WTC11 (cell line): ENCODE data around the gene ASIC5. TPM values are rescaled to one million over a fixed set of nuclear protein-coding genes. Genes with fewer than 3 reads are reported as not detected.

Source experiments
- ATAC-seq: fragments of 200-7000 bp; cut with Tn5 transposase; 2 replicates; pipeline ENCODE4 v1.10.0; 2021; ENCODE audit warnings: mild to moderate bottlenecking, moderate library complexity
- CTCF ChIA-PET: fragments of 300-600 bp; sonication (Branson Sonifier 250); formaldehyde crosslinking; loops from one replicate; lab custom pipeline; 2021; ENCODE audit warnings: antibody characterized with exemption; lab: Charles Lee
- POLR2A ChIA-PET: fragments of 350-600 bp; sonication (Branson Sonifier 250); formaldehyde crosslinking; loops from one replicate; lab custom pipeline; 2021; ENCODE audit warnings: antibody characterized with exemption; lab: Charles Lee
- DNase-seq: peaks from one replicate; pipeline ENCODE4 v3.0.0; 2021; ENCODE audit warnings: low spot score
- H3K27ac Mint-ChIP-seq: 2 replicates; pipeline ENCODE4 v1.8.0; 2021; ENCODE audit warnings: mixed read lengths
- H3K27me3 Mint-ChIP-seq: 2 replicates; pipeline ENCODE4 v1.8.0; 2021; ENCODE audit warnings: low read depth, mild to moderate bottlenecking, moderate library complexity, mixed read lengths
- H3K36me3 Mint-ChIP-seq: 2 replicates; pipeline ENCODE4 v1.8.0; 2021; ENCODE audit warnings: mixed read lengths
- H3K4me1 Mint-ChIP-seq: 2 replicates; pipeline ENCODE4 v1.8.0; 2022; ENCODE audit warnings: mixed read lengths
- H3K4me3 Mint-ChIP-seq: 2 replicates; pipeline ENCODE4 v1.8.0; 2021; ENCODE audit warnings: mild to moderate bottlenecking, moderate library complexity, mixed read lengths
- H3K9me3 Mint-ChIP-seq: 2 replicates; pipeline ENCODE4 v1.8.0; 2021; ENCODE audit warnings: mixed read lengths
- ARID4B ChIP-seq: sonication (generic); formaldehyde crosslinking; IDR thresholded peaks from 2 replicates; pipeline ENCODE4 v1.8.0; 2023; ENCODE audit warnings: missing genetic modification reagents, mild to moderate bottlenecking, borderline replicate concordance
- ATF3 ChIP-seq: sonication (generic); formaldehyde crosslinking; conservative IDR thresholded peaks from 2 replicates; pipeline ENCODE4 v1.8.1; 2022; ENCODE audit warnings: mild to moderate bottlenecking, missing genetic modification reagents
- CREM ChIP-seq: sonication (generic); formaldehyde crosslinking; IDR thresholded peaks from 2 replicates; pipeline ENCODE4 v1.8.1; 2022; ENCODE audit warnings: mild to moderate bottlenecking, missing genetic modification reagents, moderate library complexity
- ELF4 ChIP-seq: sonication (generic); formaldehyde crosslinking; IDR thresholded peaks from 2 replicates; pipeline ENCODE4 v1.8.1; 2022; ENCODE audit warnings: low read depth, mild to moderate bottlenecking, moderate library complexity, missing genetic modification reagents
- GTF2I ChIP-seq: fragments of 250-450 bp; sonication (Bioruptor Pico); conservative IDR thresholded peaks from 2 replicates; pipeline ENCODE4 v1.4.0; 2021; ENCODE audit warnings: mild to moderate bottlenecking
- NFYB ChIP-seq: sonication (generic); formaldehyde crosslinking; conservative IDR thresholded peaks from 2 replicates; pipeline ENCODE4 v1.8.0; 2022; ENCODE audit warnings: low read depth, missing genetic modification reagents
- PRRX2 ChIP-seq: fragments of 250-450 bp; sonication (Bioruptor Pico); IDR thresholded peaks from 2 replicates; pipeline ENCODE4 v1.8.0; 2021; ENCODE audit warnings: mild to moderate bottlenecking
- SMAD3 ChIP-seq: sonication (generic); formaldehyde crosslinking; IDR thresholded peaks from 2 replicates; pipeline ENCODE4 v1.8.0; 2022; ENCODE audit warnings: missing genetic modification reagents, mild to moderate bottlenecking, borderline replicate concordance
- TCF7 ChIP-seq: sonication (generic); formaldehyde crosslinking; IDR thresholded peaks from 2 replicates; pipeline ENCODE4 v1.8.0; 2022; ENCODE audit warnings: mild to moderate bottlenecking, low read depth, missing genetic modification reagents, moderate library complexity
- TP53 ChIP-seq: sonication (generic); formaldehyde crosslinking; IDR thresholded peaks from 2 replicates; pipeline ENCODE4 v1.8.1; 2023; ENCODE audit warnings: mild to moderate bottlenecking, missing genetic modification reagents
- ZNF138 ChIP-seq: sonication (generic); formaldehyde crosslinking; conservative IDR thresholded peaks from 2 replicates; pipeline ENCODE4 v1.8.1; 2022; ENCODE audit warnings: mild to moderate bottlenecking, moderate library complexity, missing genetic modification reagents
- ZNF416 ChIP-seq: fragments of 250-450 bp; sonication (Bioruptor Pico); IDR thresholded peaks from 2 replicates; pipeline ENCODE4 v1.9.0; 2021; ENCODE audit warnings: mild to moderate bottlenecking, inconsistent platforms
- ZNF671 ChIP-seq: fragments of 250-450 bp; sonication (Bioruptor Pico); IDR thresholded peaks from 2 replicates; pipeline ENCODE4 v1.8.0; 2021; ENCODE audit warnings: mild to moderate bottlenecking
- total RNA-seq: library from RNA; stranded (reverse); gene quantifications from 3 replicates; pipeline ENCODE4 v1.2.3, GENCODE V29; 2021
- TF ChIP-seq, protein P1 (sequence below): sonication (generic); formaldehyde crosslinking; IDR thresholded peaks from 2 replicates; pipeline ENCODE4 v1.8.0; 2022; ENCODE audit warnings: mild to moderate bottlenecking, missing genetic modification reagents
- TF ChIP-seq, protein P2 (sequence below): sonication (generic); formaldehyde crosslinking; IDR thresholded peaks from 2 replicates; pipeline ENCODE4 v1.8.1; 2022; ENCODE audit warnings: mild to moderate bottlenecking, moderate library complexity, missing genetic modification reagents
- TF ChIP-seq, protein P3 (sequence below): fragments of 200-600 bp; IDR thresholded peaks from 2 replicates; pipeline ENCODE4 v1.8.0; 2022; ENCODE audit warnings: antibody characterized with exemption
- TF ChIP-seq, protein P4 (sequence below): fragments of 250-450 bp; sonication (Bioruptor Pico); IDR thresholded peaks from 2 replicates; pipeline ENCODE4 v2.1.2; 2022; ENCODE audit warnings: mild to moderate bottlenecking, moderate library complexity

The ASIC5 gene
- total RNA-seq, 1 experiment from 2014 or later, result not detected

DNA sequence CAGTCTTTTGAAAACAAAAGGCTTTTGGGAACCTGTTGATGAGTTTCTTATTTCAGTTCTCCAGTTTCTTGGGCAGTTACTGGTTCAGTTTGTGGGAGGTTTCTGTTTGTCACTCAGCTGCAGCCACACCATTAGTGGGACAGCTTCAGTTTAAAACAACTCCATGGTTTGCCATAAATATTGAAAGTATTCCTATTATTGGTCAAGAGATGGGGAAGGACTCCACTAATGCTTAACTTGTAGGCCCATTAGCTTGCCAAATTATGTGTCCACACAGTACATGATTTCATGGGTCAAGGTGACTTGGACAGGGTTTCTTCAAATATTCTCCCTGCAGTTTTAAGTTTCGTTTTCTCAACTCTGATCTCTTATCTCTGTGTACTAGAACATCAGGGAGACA is 15.5 kb upstream of the ASIC5 start:
- DNase-seq, result no peak
- Mint-ChIP-seq H3K4me1 (peaks cover 22% of the 10 kb centered on the region), H3K9me3 (peaks cover 58% of the 10 kb centered on the region), H3K4me3 (no peak overlapping the region), H3K27ac (no peak overlapping the region), H3K36me3 (peaks cover 37% of the 10 kb centered on the region), H3K27me3 (no peaks in the 10 kb centered on the region; the same call in 1 of the 2 replicates)
- ChIA-PET CTCF (no interaction called here), POLR2A (no interaction called here)
- ATAC-seq, result no peak
- TF ChIP-seq ATF3 (CRISPR knock-in tag) (no peak), SMAD3 (CRISPR knock-in tag) (no peak), ZNF416 (CRISPR knock-in tag) (no peak), TCF7 (no peak), ELF4 (CRISPR knock-in tag) (no peak), ZNF138 (CRISPR knock-in tag) (no peak), GTF2I (CRISPR knock-in tag) (no peak), CREM (CRISPR knock-in tag) (no peak), ARID4B (CRISPR knock-in tag) (no peak), ZNF671 (CRISPR knock-in tag) (no peak), NFYB (CRISPR knock-in tag) (no peak), TP53 (CRISPR knock-in tag) (no peak)
- TF ChIP-seq, protein P1, sequence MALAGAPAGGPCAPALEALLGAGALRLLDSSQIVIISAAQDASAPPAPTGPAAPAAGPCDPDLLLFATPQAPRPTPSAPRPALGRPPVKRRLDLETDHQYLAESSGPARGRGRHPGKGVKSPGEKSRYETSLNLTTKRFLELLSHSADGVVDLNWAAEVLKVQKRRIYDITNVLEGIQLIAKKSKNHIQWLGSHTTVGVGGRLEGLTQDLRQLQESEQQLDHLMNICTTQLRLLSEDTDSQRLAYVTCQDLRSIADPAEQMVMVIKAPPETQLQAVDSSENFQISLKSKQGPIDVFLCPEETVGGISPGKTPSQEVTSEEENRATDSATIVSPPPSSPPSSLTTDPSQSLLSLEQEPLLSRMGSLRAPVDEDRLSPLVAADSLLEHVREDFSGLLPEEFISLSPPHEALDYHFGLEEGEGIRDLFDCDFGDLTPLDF (CRISPR knock-in tag), result no peak
- TF ChIP-seq, protein P2, sequence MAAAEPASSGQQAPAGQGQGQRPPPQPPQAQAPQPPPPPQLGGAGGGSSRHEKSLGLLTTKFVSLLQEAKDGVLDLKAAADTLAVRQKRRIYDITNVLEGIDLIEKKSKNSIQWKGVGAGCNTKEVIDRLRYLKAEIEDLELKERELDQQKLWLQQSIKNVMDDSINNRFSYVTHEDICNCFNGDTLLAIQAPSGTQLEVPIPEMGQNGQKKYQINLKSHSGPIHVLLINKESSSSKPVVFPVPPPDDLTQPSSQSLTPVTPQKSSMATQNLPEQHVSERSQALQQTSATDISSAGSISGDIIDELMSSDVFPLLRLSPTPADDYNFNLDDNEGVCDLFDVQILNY (CRISPR knock-in tag), result no peak
- TF ChIP-seq, protein P3, sequence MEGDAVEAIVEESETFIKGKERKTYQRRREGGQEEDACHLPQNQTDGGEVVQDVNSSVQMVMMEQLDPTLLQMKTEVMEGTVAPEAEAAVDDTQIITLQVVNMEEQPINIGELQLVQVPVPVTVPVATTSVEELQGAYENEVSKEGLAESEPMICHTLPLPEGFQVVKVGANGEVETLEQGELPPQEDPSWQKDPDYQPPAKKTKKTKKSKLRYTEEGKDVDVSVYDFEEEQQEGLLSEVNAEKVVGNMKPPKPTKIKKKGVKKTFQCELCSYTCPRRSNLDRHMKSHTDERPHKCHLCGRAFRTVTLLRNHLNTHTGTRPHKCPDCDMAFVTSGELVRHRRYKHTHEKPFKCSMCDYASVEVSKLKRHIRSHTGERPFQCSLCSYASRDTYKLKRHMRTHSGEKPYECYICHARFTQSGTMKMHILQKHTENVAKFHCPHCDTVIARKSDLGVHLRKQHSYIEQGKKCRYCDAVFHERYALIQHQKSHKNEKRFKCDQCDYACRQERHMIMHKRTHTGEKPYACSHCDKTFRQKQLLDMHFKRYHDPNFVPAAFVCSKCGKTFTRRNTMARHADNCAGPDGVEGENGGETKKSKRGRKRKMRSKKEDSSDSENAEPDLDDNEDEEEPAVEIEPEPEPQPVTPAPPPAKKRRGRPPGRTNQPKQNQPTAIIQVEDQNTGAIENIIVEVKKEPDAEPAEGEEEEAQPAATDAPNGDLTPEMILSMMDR, result no peak
- TF ChIP-seq, protein P4, sequence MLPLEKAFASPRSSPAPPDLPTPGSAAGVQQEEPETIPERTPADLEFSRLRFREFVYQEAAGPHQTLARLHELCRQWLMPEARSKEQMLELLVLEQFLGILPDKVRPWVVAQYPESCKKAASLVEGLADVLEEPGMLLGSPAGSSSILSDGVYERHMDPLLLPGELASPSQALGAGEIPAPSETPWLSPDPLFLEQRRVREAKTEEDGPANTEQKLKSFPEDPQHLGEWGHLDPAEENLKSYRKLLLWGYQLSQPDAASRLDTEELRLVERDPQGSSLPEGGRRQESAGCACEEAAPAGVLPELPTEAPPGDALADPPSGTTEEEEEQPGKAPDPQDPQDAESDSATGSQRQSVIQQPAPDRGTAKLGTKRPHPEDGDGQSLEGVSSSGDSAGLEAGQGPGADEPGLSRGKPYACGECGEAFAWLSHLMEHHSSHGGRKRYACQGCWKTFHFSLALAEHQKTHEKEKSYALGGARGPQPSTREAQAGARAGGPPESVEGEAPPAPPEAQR (CRISPR knock-in tag), result no peak

GRCh38 chr4:155879767-155880166 is 13.7 kb upstream of the ASIC5 start:
- CTCF ChIA-PET, result no interaction called here
- no peak overlapping the region for H3K27ac Mint-ChIP-seq
- DNase-seq, result no peak

More at GRCh38 chr4:155879767-155880166, 13.7 kb upstream of the ASIC5 start:
- Mint-ChIP-seq H3K4me1 (peaks cover 10% of the 10 kb centered on the region), H3K4me3 (no peak overlapping the region), H3K9me3 (peaks cover 72% of the 10 kb centered on the region), H3K36me3 (peaks cover 55% of the 10 kb centered on the region), H3K27me3 (no peaks in the 10 kb centered on the region; the same call in 1 of the 2 replicates)
- ATAC-seq, result no peak
- POLR2A ChIA-PET, result no interaction called here
- TF ChIP-seq PRRX2, result no peak
